ELR (cell line): ENCODE data around the gene SPEG.
A peak's percentile ranks its signal among the peaks of the same experiment; 100 is the strongest.

Source experiments
- DNase-seq: peaks from one replicate; pipeline ENCODE4 v3.0.0-alpha.2; 2015; ENCODE audit warnings: low read depth

The SPEG gene

DNA sequence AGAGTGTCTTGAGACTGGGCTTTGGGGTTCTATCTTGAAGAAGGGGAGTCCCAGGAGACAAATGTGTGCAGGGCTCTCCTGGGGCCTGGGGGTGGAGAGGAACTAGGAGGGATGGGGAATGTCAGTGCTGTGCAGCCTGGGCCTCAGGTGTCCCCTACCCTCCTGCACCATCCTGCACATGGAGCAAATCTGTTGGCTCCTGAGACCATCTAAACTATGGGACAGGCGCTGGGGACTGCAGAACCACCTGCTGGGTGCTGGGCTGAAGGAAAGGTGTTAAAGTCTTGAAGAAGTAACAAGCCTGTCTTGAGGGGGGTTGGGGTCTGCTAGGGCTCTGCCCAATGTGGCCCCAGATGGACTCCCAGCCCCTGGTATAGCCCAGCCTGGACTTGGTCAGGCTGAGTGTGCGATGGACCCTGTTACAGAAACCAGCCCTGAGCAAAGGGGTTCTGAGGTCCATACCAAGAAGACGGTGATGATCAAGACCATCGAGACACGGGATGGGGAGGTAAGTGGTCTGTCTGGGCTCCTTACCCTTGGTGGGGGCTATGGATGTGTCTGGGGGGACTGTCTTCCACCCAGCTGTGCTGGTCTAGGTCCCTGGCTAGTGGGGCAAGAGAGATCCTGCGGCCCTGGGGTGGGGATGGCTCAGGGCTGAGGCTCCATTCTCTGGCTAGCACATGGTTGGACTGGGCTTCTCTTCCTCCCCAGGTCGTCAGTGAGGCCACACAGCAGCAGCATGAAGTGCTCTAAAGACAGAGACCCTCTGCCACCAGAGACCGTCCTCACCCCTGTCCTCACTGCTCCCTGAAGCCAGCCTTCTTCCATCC, 9.2 kb upstream of the SPEG start:
- DNase-seq, result no peak

GRCh38 chr2:219426068-219426443, 8.6 kb upstream of the SPEG start:
- DNase-seq, result no peak

DNA sequence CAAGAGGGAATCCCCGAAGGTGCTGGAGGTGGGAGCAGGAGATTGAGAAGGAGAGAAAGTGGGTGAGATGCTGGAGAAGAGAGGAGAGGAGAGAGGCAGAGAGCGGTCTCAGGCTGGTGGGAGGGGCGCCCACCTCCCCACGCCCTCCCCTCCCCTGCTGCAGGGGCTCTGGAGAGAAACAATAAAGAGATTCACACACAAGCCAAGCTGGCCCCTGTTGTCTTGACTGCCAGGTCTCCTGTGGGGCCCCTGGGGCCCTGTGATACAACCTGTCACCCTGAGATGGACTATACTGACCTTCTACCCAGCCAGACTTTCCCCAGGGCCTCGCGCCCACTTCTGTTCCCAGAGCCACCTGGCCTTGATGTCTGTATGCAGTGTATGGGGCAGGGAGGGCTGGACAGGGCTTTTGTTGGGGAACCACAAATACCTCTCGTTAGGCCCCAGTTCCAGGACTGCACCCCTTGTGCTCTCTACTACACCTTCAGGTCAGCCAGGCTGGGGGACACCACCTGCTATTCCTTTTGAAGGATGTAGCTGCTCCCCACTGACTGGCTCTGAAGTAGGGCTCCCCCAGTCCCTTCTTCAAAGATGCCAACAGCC, 8.0 kb upstream of the SPEG start:
- no peak for DNase-seq

DNA sequence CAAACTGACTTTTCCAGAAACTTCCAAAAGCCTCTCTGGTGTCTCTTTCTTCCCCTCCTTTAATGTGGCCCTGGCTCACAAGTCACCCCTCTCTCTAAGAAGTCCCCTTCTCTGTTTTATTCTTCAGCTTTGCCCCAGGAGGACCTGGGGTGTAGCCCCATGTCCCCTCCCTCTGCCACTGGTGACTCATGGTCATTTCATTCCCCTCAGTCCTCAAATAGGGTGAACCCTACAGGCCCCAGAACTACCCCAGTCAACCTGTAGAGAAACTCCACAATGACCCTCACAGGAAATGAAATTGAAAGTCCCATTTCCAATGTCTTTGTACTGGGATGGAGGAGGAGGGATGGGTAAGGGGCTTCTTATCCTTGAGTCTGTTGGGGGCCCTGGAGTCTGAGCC, 6.2 kb upstream of the SPEG start:
- DNase-seq, result no peak

GRCh38 chr2:219429958-219430606, 4.6 kb upstream of the SPEG start:
- DNase-seq, result no peak

- peak; percentile 51 for DNase-seq
Observed at GRCh38 chr2:219430633-219431615, 3.7 kb upstream of the SPEG start.

DNA sequence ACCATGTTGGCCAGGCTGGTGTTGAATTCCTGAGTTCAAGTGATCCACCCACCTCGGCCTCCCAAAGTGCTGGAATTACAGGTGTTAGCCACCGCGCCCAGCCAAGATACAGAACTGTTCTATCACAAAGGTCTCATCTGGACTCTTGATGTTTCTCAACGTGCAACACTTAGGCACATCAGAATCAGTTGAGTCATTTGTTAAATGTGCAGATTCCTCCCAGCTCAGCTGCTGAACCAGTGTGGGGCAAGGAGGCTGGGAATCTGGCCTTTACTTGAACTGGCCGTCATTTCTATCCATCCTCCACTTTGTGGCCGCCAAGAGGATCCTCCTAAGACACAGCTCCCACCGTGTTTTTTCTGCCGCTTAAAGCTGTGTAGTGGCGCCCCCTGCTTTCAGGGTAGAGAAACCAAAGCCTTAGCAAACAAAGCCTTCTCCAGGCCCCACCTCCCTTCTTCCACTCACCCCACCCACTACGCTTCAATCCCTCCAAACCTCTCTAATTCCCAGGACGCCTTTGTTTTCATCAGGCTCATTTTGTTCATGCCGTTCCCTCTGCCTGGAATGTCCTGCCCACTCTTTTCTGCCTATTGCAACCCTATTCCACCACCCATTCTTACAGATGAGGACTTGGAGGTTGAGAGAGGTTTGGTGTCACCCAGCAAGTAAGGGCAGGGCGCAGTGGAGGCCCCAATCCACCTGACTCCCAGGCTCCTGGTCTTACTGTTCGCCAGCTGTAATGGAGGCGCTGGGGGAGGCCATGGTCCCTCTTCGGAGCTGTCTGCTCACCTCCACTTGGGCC, 776 bp upstream of the SPEG start:
- peak; percentile 50 for DNase-seq

GRCh38 chr2:219434468-219434717, 250 bp upstream of the SPEG start:
- DNase-seq, result no peak

- DNase-seq, result no peak
Observed at GRCh38 chr2:219435701-219436100, 1.1 kb downstream of the SPEG start.

DNA sequence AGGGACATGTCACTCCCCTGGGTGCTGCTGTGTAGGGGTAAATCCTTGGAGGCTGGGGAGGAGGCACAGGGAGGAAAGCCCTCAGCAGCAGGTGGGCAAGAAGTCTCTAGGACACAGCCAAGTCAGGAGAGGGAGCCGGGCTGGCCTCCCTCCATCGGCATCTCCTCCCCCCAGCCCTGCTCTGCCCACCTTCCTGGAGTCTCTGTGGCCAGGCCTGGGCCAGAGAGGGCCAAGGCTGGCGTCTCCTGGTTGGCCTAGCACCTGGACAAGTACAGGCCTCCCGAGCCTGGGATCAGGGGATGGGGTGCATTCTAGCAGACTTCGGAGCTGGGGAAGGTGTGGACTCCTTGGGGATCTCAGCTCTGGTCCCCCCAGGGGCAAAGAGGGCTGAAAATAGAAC, 1.8 kb downstream of the SPEG start:
- DNase-seq, result no peak

DNA sequence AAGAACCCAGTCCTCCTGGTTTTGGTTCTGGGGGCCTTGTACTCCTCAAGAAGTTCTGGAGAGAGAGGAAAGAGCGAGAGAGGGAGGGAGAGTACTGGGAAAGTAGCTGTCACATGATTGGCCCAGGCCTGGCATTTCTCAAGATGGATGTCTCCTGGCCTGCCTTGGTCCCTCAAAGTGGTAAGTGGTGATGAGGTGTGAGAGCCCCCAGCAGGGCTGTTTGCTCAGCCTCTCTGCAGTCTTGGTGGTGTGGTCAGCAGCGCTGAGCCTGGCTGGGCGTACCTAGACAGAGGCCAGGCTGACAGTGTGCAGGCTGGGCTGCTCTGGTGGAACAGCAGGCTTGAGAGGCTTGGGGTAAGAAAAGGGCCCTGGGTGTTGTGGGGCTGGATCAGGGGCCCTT, 2.5 kb downstream of the SPEG start:
- no peak for DNase-seq

GRCh38 chr2:219437690-219438206, 3.1 kb downstream of the SPEG start:
- no peak for DNase-seq

DNA sequence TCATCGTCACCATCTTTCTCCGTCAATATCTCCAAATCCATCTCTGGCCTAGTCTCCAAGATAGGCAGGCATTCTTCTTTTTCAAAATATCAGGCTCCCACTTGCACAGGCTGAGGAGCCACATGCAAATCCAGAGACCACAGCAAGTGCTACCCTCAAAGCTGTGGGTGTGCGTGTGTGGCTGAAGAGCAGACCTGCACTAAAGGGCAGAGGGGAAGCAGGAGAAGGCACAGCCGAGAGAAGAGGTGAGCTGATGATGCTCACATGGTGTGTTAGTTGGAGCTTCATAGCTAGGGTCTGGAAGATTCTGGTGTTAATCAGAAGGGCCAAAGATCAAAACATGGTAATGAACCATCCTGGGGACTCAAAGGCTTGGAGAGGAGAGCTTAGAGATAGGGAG, 3.8 kb downstream of the SPEG start:
- no peak for DNase-seq

- no peak for DNase-seq
Observed at GRCh38 chr2:219439506-219439905, 4.9 kb downstream of the SPEG start.

GRCh38 chr2:219440388-219441256, 6.0 kb downstream of the SPEG start:
- peak; percentile 34 for DNase-seq

DNA sequence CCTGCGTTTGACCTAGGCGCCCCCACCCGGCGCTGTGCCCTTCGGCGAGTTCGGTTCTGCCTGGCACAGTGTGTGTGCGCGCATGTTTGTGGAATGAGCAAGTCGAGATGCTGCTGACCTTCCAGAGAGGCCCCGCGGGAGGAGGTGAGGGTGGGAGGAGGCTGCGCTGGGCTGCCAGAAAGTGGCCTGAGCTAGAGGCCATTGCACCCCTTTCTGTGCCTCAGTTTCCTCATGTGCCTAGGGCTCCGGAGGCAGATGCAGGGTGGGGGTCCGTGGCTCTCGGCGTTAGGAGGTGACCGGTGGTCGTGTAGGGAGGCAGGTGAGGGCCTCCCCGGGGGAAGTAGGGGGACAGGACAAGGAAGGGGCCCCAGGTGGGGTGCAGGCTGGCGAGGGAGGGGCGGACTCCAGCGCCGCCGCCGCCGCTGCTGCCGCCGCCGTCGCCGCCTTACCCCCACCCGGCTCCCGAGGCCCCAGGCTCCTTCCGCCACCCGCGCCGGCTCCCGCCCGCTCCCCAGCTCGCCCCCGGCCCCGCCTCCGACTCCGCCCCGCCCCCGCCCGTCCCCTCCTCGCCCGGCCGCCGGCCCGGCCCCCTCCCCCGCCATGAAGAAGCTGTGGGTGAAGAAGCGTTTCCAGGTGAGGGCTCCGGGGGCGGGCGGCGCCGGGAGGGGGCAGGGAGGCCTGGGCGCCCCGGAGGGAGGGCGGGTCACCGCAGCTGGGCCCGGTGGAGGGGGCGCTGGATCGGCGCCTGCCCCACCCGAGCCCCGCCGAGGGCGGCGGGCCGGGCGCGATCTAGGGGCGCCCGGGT, 7.0 kb downstream of the SPEG start:
- peak; percentile 76 for DNase-seq

GRCh38 chr2:219442256-219443015, 7.8 kb downstream of the SPEG start:
- DNase-seq, result peak; percentile 32

- DNase-seq, result peak; percentile 10
Observed at GRCh38 chr2:219443016-219443696, 8.5 kb downstream of the SPEG start.
